ENCODE results near the gene MX2.

DNA sequence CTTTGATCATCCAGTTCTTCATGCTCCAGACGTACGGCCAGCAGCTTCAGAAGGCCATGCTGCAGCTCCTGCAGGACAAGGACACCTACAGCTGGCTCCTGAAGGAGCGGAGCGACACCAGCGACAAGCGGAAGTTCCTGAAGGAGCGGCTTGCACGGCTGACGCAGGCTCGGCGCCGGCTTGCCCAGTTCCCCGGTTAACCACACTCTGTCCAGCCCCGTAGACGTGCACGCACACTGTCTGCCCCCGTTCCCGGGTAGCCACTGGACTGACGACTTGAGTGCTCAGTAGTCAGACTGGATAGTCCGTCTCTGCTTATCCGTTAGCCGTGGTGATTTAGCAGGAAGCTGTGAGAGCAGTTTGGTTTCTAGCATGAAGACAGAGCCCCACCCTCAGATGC, 96.7 kb downstream of the MX2 start:
- TF ChIP-seq, protein P1, sequence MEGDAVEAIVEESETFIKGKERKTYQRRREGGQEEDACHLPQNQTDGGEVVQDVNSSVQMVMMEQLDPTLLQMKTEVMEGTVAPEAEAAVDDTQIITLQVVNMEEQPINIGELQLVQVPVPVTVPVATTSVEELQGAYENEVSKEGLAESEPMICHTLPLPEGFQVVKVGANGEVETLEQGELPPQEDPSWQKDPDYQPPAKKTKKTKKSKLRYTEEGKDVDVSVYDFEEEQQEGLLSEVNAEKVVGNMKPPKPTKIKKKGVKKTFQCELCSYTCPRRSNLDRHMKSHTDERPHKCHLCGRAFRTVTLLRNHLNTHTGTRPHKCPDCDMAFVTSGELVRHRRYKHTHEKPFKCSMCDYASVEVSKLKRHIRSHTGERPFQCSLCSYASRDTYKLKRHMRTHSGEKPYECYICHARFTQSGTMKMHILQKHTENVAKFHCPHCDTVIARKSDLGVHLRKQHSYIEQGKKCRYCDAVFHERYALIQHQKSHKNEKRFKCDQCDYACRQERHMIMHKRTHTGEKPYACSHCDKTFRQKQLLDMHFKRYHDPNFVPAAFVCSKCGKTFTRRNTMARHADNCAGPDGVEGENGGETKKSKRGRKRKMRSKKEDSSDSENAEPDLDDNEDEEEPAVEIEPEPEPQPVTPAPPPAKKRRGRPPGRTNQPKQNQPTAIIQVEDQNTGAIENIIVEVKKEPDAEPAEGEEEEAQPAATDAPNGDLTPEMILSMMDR (IDR thresholded peaks at IDR 0.05): no peak
- no peak for TF ChIP-seq POLR2A (IDR thresholded peaks at IDR 0.05)

All from Peyer's patch (tissue), 4 donors.